NB4 (cell line): ENCODE results near the gene PRIMPOL.

ENCODE experiments used
- POLR2A ChIP-seq: IDR thresholded peaks from 2 replicates; pipeline ENCODE4 v1.6.1; 2011; ENCODE audit warnings: mild to moderate bottlenecking; ENCODE audit not compliant: insufficient read length; ENCODE audit errors: extremely low read depth
- TF ChIP-seq, protein P1 (sequence below): IDR thresholded peaks from one replicate; pipeline ENCODE4 v1.5.1; 2012; ENCODE audit warnings: low read depth, low read length

DNA sequence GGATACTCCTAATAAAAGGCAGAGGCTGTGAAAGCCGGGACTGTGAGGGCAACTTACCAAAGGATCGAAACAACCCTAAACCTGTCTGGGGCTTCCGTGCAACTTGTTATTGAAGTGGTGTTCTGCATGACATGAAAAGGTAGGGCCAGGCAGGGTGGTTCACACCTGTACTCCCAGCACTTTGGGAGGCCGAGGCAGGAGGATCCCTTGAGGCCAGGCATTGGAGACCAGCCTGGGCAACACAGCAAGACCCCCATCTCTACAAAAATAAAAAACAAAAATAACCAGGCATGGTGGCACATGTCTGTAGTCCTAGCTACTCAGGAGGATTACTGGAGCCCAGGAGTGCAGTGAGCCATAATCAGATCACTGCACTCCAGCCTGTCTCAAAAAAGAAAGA lies 12.6 kb upstream of the PRIMPOL start:
- TF ChIP-seq, protein P1, sequence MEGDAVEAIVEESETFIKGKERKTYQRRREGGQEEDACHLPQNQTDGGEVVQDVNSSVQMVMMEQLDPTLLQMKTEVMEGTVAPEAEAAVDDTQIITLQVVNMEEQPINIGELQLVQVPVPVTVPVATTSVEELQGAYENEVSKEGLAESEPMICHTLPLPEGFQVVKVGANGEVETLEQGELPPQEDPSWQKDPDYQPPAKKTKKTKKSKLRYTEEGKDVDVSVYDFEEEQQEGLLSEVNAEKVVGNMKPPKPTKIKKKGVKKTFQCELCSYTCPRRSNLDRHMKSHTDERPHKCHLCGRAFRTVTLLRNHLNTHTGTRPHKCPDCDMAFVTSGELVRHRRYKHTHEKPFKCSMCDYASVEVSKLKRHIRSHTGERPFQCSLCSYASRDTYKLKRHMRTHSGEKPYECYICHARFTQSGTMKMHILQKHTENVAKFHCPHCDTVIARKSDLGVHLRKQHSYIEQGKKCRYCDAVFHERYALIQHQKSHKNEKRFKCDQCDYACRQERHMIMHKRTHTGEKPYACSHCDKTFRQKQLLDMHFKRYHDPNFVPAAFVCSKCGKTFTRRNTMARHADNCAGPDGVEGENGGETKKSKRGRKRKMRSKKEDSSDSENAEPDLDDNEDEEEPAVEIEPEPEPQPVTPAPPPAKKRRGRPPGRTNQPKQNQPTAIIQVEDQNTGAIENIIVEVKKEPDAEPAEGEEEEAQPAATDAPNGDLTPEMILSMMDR = no peak
- TF ChIP-seq POLR2A = no peak
